Thyroid gland (tissue), 4 donors: ENCODE data around the gene DNAJC8.

Experiments used
- POLR2A ChIP-seq, 2 donors: fragments of 450-650 bp; IDR thresholded peaks; one replicate each; pipeline ENCODE4 v1.6.1; 2017; ENCODE audit warnings: antibody characterized with exemption in 2 of 2, mild to moderate bottlenecking in 2 of 2, moderate library complexity in 1 of 2
- TF ChIP-seq, protein P1 (sequence below), 6 experiments: fragments of 200-600 bp in 3 of 6; fragments of 450-650 bp in 3 of 6; sonication (generic) in 3 of 6; IDR thresholded peaks; one replicate each; pipeline ENCODE4 v1.5.1; 2016 to 2019; ENCODE audit warnings: antibody characterized with exemption in 6 of 6, mild to moderate bottlenecking in 2 of 6, inconsistent platforms in 1 of 6, moderate library complexity in 1 of 6

DNA sequence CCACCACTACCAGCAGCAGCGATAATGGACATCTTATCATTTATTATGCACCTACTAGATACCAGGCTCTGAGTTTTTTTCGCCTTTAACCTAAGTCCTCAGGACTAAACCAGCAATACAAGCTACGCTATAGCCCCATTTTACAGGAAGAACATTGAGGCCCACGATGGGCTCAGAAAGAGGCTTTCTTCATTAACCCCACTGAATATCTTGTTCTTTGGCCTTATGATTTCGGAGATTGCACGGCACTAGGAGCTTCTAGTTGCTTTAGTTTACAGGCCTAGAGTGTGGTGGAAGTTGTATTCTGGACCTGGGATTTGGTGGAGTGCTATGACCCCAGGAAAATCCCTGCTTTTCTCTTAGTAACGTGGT lies 28.0 kb upstream of the DNAJC8 start:
- TF ChIP-seq, protein P1, sequence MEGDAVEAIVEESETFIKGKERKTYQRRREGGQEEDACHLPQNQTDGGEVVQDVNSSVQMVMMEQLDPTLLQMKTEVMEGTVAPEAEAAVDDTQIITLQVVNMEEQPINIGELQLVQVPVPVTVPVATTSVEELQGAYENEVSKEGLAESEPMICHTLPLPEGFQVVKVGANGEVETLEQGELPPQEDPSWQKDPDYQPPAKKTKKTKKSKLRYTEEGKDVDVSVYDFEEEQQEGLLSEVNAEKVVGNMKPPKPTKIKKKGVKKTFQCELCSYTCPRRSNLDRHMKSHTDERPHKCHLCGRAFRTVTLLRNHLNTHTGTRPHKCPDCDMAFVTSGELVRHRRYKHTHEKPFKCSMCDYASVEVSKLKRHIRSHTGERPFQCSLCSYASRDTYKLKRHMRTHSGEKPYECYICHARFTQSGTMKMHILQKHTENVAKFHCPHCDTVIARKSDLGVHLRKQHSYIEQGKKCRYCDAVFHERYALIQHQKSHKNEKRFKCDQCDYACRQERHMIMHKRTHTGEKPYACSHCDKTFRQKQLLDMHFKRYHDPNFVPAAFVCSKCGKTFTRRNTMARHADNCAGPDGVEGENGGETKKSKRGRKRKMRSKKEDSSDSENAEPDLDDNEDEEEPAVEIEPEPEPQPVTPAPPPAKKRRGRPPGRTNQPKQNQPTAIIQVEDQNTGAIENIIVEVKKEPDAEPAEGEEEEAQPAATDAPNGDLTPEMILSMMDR (IDR thresholded peaks at IDR 0.05) = no peak
- TF ChIP-seq POLR2A (IDR thresholded peaks at IDR 0.05) = no peak
